Transverse colon (tissue), 4 donors: ENCODE measurements around the gene CBL. TPM values are rescaled to one million over a fixed set of nuclear protein-coding genes. Genes with fewer than 3 reads are reported as not detected.
A peak's percentile ranks its signal among the peaks of the same experiment; 100 is the strongest.

Experiments
- DNase-seq: peaks from one replicate; pipeline ENCODE4 v3.0.0-alpha.2; 2019
- H3K27ac ChIP-seq, 4 donors: fragments of 200-600 bp; sonication (generic); 2 replicates each; pipeline ENCODE4 v1.5.1; 2016 to 2018; ENCODE audit warnings: inconsistent platforms in 4 of 4
- H3K27me3 ChIP-seq: fragments of 200-600 bp; sonication (generic); 2 replicates; pipeline ENCODE4 v1.5.1; 2017; ENCODE audit warnings: inconsistent platforms
- H3K36me3 ChIP-seq, 4 donors: fragments of 200-600 bp; sonication (generic); 2 replicates each; pipeline ENCODE4 v1.5.1; 2017 to 2019; ENCODE audit warnings: inconsistent platforms in 4 of 4
- H3K4me1 ChIP-seq, 4 donors: fragments of 200-600 bp; sonication (generic); 2 replicates each; pipeline ENCODE4 v1.5.1; 2017 to 2020; ENCODE audit warnings: inconsistent platforms in 4 of 4
- H3K4me3 ChIP-seq, 4 donors: fragments of 200-600 bp; sonication (generic); 1 replicate in 1 of 4; 2 replicates in 3 of 4; pipeline versions ENCODE4 v1.5.1 to v1.6.1; 2017 to 2019; ENCODE audit warnings: inconsistent platforms in 4 of 4
- H3K9me3 ChIP-seq, 2 donors: fragments of 200-600 bp; sonication (generic); 2 replicates each; pipeline ENCODE4 v1.5.1; 2017 to 2019; ENCODE audit warnings: inconsistent platforms in 2 of 2
- EP300 ChIP-seq: sonication (generic); formaldehyde crosslinking; IDR thresholded peaks from one replicate; pipeline ENCODE4 v1.6.1; 2017; ENCODE audit warnings: antibody characterized with exemption, low read depth
- POLR2A ChIP-seq: fragments of 450-650 bp; IDR thresholded peaks from one replicate; pipeline ENCODE4 v1.6.1; 2016; ENCODE audit warnings: antibody characterized with exemption, mild to moderate bottlenecking, moderate library complexity
- POLR2AphosphoS5 ChIP-seq, 3 donors: sonication (generic); formaldehyde crosslinking; IDR thresholded peaks; one replicate each; pipeline ENCODE4 v1.6.1; 2016; ENCODE audit warnings: antibody characterized with exemption in 3 of 3
- WGBS, 2 donors: methylation state at CpG; one replicate each; pipeline ENCODE4 v1.1.5; 2018; ENCODE audit warnings: low coverage in 1 of 2; 5-methylcytosine and 5-hydroxymethylcytosine counted together
- in situ Hi-C, 4 donors: fragments of 200-750 bp; cut with MboI; loops; one replicate each; pipeline versions ENCODE4 v1.15.0 to v1.15.1; 2017; ENCODE audit warnings: low sequenced_read_pairs in 3 of 4, low pct_ligation_motif_present in 1 of 4, low pct_unique_long_range_greater_than_20kb in 1 of 4
- intact Hi-C: fragments of 100-400 bp; cut with DNase I; formaldehyde crosslinking; loops from one replicate; pipeline ENCODE4 v1.15.1; 2023; ENCODE audit warnings: low total_unique reads
- total RNA-seq, 4 donors: library from RNA; depleted of rRNA; stranded (reverse); fragments of >200 nt; gene quantifications; one replicate each; pipeline ENCODE4 v1.1.0, GENCODE V29; 2016
- TF ChIP-seq, protein P1 (sequence below), 5 experiments: fragments of 200-600 bp in 3 of 5; fragments of 450-650 bp in 2 of 5; sonication (generic) in 3 of 5; IDR thresholded peaks; 1 replicate in 2 of 5; 2 replicates in 3 of 5; pipeline ENCODE4 v1.5.1; 2016 to 2017; ENCODE audit warnings: antibody characterized with exemption in 5 of 5, inconsistent platforms in 3 of 5, mild to moderate bottlenecking in 2 of 5, moderate library complexity in 1 of 5

Gene CBL
- total RNA-seq, 4 donors from 2014 or later = 6.8 to 18.7 (median 12.4) TPM

DNA sequence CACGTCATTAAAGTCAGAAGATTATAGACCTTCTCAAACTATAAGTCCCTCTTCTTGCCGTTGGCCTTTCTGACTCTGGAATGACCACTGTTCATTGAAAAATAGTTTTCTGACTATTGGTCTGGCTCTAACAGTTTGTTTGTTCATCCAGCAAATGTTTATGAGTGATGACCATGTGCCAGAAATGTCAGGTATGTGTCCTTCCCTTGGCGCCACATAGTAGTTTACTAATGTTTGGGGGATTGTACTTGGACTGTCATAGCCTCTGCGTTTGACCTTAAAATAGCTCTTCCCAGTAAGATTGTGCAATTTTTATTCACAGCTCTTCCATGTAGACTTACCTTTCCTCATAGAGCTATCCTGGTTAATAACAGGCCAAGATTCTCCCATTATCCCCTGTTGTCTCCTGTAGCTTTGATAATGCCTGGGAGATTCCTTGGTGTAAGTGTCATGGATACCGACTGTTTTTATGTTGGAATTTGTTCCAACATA is 97.1 kb downstream of the CBL start:
- peaks cover 0 to 19% (median 9%) of the 10 kb centered on the region in 4 donors for H3K36me3 ChIP-seq
- no peak for DNase-seq
- no peak overlapping the region for H3K4me3 ChIP-seq
- no peaks in the 10 kb centered on the region for H3K9me3 ChIP-seq
- in situ Hi-C loops = no loop called here
- TF ChIP-seq, protein P1, sequence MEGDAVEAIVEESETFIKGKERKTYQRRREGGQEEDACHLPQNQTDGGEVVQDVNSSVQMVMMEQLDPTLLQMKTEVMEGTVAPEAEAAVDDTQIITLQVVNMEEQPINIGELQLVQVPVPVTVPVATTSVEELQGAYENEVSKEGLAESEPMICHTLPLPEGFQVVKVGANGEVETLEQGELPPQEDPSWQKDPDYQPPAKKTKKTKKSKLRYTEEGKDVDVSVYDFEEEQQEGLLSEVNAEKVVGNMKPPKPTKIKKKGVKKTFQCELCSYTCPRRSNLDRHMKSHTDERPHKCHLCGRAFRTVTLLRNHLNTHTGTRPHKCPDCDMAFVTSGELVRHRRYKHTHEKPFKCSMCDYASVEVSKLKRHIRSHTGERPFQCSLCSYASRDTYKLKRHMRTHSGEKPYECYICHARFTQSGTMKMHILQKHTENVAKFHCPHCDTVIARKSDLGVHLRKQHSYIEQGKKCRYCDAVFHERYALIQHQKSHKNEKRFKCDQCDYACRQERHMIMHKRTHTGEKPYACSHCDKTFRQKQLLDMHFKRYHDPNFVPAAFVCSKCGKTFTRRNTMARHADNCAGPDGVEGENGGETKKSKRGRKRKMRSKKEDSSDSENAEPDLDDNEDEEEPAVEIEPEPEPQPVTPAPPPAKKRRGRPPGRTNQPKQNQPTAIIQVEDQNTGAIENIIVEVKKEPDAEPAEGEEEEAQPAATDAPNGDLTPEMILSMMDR (IDR thresholded peaks at IDR 0.05) = no peak
- TF ChIP-seq EP300 (no peak), POLR2A (no peak), POLR2AphosphoS5 (IDR thresholded peaks at IDR 0.05) (no peak)
- WGBS, 2 donors = 86 to 93% methylated on average over 3 to 5 of the region's 5 CpGs
- H3K27ac ChIP-seq = no peak overlapping the region
- no peaks in the 10 kb centered on the region for H3K27me3 ChIP-seq
- H3K4me1 ChIP-seq = no peaks in the 10 kb centered on the region
- intact Hi-C loops = no loop called here

DNA sequence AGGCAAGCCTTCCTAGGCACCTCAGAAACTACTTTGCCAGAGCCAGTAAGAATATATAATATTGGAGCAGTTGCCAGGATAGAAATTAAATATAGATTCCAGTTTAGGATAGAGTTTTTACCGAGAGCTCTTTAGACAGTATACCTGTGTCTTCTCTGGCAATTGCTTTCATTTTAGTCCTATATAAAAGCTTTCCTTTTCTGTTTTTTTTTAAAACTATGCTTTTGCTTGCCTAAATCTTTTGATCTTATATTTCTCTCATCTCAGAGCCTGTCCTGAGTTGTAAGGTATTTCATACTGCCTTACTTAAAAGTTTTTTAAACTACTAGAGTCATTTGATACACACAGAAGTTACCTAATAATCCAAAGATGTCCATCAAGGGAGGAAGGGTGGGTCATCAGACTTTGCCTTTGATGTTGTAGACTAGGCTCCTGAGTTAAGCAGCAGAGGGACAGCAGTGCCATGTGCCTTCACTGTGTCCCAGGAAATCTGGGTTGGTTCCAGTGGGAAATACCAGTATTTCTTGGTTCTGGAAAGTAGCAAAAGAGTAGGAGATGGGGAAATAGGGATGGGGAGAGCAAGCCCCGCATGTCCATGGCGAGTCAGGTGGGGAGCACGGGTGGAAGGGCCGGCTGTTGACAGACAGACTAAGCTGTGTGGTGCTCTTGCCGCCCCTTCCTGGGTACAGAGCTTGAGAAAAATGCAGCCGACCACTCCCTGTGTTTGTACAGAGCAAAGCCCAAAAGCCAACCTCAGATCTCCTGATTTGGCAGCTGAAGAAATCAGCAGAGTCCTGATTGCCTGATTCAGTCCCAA is 99.6 kb downstream of the CBL start:
- Histone ChIP-seq H3K27me3 (no peaks in the 10 kb centered on the region), H3K4me3 (no peak overlapping the region), H3K4me1 (no peaks in the 10 kb centered on the region), H3K36me3 (peaks cover 0 to 17% (median 6%) of the 10 kb centered on the region in 4 donors), H3K27ac (peak overlapping the region; percentile 20 to 62 (median 24)), H3K9me3 (no peaks in the 10 kb centered on the region)
- in situ Hi-C loops (no loop called here), intact Hi-C loops (no loop called here)
- DNase-seq = no peak
- WGBS, 2 donors = 83 to 93% methylated on average over 2 to 7 of the region's 7 CpGs
- TF ChIP-seq, protein P1 (IDR thresholded peaks at IDR 0.05) = no peak
- TF ChIP-seq EP300 (no peak), POLR2AphosphoS5 (IDR thresholded peaks at IDR 0.05) (no peak), POLR2A (no peak)

DNA sequence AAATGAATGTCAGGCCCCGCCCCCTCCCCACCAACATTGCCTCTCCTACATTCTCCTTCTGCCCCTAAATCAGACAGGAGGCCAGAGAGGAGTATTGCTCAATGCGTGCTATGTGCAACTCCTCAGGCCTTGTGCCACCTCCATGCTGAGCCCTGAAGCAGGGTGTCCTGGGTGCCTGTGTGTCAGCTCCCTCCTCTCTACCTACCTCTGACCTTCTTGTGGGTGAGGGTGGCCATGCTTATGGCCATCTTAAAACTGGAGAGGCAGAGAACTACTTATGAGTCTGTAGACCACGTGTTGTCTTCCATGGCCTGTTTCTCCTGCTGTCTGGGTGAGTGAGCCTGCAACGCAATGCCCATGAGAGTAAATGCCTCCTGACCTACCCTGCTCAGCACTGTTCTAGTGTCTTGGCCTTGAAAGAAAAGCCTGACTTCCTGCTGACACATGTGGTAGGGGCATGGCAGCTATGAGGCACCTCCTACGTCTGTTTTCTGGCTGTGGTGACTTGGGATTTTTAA is 100.3 kb downstream of the CBL start:
- DNase-seq = no peak
- H3K27me3 ChIP-seq = no peaks in the 10 kb centered on the region
- in situ Hi-C loops (no loop called here), intact Hi-C loops (no loop called here)
- H3K9me3 ChIP-seq = no peaks in the 10 kb centered on the region
- peak overlapping the region; percentile 20 to 62 (median 24) for H3K27ac ChIP-seq
- WGBS, 2 donors = 40 to 74% methylated on average over 1 to 4 of the region's 5 CpGs
- TF ChIP-seq POLR2A (no peak), POLR2AphosphoS5 (IDR thresholded peaks at IDR 0.05) (no peak), EP300 (no peak)
- TF ChIP-seq, protein P1 (IDR thresholded peaks at IDR 0.05) = no peak
- H3K4me1 ChIP-seq = no peaks in the 10 kb centered on the region
- peaks cover 0 to 17% (median 4%) of the 10 kb centered on the region in 4 donors for H3K36me3 ChIP-seq
- H3K4me3 ChIP-seq = no peak overlapping the region

DNA sequence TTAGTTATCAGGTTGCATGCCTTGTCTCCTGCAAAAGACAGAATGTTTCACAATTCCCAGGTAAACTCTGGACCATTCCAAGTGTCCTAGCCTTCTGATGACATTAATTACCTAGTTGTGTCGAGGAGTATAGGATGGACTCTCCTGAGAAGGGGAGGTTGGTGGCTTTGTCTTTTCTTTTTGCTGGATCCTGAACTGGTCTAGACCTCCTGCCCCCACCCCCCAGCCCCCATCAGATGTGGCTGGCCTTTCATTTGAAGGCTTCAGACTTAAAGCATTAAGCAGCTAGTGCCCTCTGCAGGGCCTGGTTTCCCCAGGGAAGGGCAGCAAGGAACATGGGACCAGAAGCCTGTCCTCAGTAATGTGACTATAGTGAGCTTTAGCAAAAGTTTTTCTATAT is 101.1 kb downstream of the CBL start:
- no peak for TF ChIP-seq POLR2A
- TF ChIP-seq POLR2AphosphoS5 (IDR thresholded peaks at IDR 0.05) = no peak
- TF ChIP-seq, protein P1 (IDR thresholded peaks at IDR 0.05) = peak in 1 of 5 experiments; percentile 4
- Histone ChIP-seq H3K9me3 (no peaks in the 10 kb centered on the region), H3K36me3 (peaks cover 0 to 12% (median 4%) of the 10 kb centered on the region in 4 donors), H3K4me3 (no peak overlapping the region), H3K4me1 (no peaks in the 10 kb centered on the region), H3K27ac (peak overlapping the region; percentile 3 to 62 (median 24)), H3K27me3 (no peaks in the 10 kb centered on the region)
- in situ Hi-C loops = no loop called here
- no peak for DNase-seq
- intact Hi-C loops = no loop called here
- WGBS, 2 donors = 40% methylated on average over 1 of the region's 1 CpG; no CpG with 5 or more reads in 1 of the 2 donors
